Mesenchymal stem cell (in vitro differentiated cells and primary cell): ENCODE measurements around the gene SNAP47.

Source experiments
- DNase-seq: peaks from one replicate; pipeline ENCODE4 v3.0.0-alpha.2; 2013
- H2AFZ ChIP-seq: one replicate; pipeline ENCODE4 v1.6.1; 2013; ENCODE audit warnings: low read depth, mild to moderate bottlenecking, control low read depth, inconsistent platforms, low read length, moderate library complexity
- H2AK5ac ChIP-seq: 2 replicates; pipeline ENCODE4 v1.6.1; 2013; ENCODE audit warnings: low read length, moderate library complexity, mild to moderate bottlenecking, inconsistent platforms; ENCODE audit not compliant: severe bottlenecking
- H2BK120ac ChIP-seq: one replicate; pipeline ENCODE4 v1.6.1; 2013; ENCODE audit warnings: low read depth, mild to moderate bottlenecking, inconsistent platforms, low read length, moderate library complexity
- H2BK12ac ChIP-seq, 2 experiments: one replicate each; pipeline ENCODE4 v1.6.1; 2013; ENCODE audit warnings: inconsistent platforms in 2 of 2, low read length in 2 of 2, mild to moderate bottlenecking in 2 of 2, moderate library complexity in 2 of 2, control low read depth in 1 of 2
- H2BK15ac ChIP-seq: one replicate; pipeline ENCODE4 v1.6.1; 2013; ENCODE audit warnings: mild to moderate bottlenecking, low read depth, inconsistent platforms; ENCODE audit not compliant: poor library complexity, severe bottlenecking
- H2BK5ac ChIP-seq: 2 replicates; pipeline ENCODE4 v1.6.1; 2013; ENCODE audit warnings: low read depth, mild to moderate bottlenecking, low read length, control low read depth, inconsistent platforms; ENCODE audit not compliant: poor library complexity, severe bottlenecking
- H3K14ac ChIP-seq, 2 experiments: one replicate each; pipeline ENCODE4 v1.6.1; 2013; ENCODE audit warnings: inconsistent platforms in 2 of 2, low read length in 2 of 2, control low read depth in 1 of 2, mild to moderate bottlenecking in 1 of 2, moderate library complexity in 1 of 2
- H3K18ac ChIP-seq, 2 experiments: one replicate each; pipeline ENCODE4 v1.6.1; 2013; ENCODE audit warnings: inconsistent platforms in 2 of 2, low read length in 2 of 2, control low read depth in 1 of 2, low read depth in 1 of 2, mild to moderate bottlenecking in 1 of 2
- H3K23ac ChIP-seq, 2 experiments: one replicate each; pipeline ENCODE4 v1.6.1; 2013; ENCODE audit warnings: inconsistent platforms in 2 of 2, low read length in 2 of 2, mild to moderate bottlenecking in 2 of 2, moderate library complexity in 2 of 2, control low read depth in 1 of 2
- H3K27ac ChIP-seq: 2 replicates; pipeline ENCODE4 v1.5.1; 2013; ENCODE audit warnings: mild to moderate bottlenecking, moderate library complexity, low read length, control low read depth, inconsistent platforms; ENCODE audit not compliant: poor library complexity, severe bottlenecking
- H3K27me3 ChIP-seq, 2 experiments: 2 replicates each; pipeline versions ENCODE4 v1.6.1 to v1.7.0; 2013; ENCODE audit warnings: low read length in 2 of 2, mild to moderate bottlenecking in 2 of 2, moderate library complexity in 2 of 2, control low read depth in 1 of 2, inconsistent platforms in 1 of 2; ENCODE audit not compliant: control insufficient read depth in 1 of 2, insufficient read depth in 1 of 2
- H3K36me3 ChIP-seq, 2 experiments: 2 replicates each; pipeline versions ENCODE4 v1.6.1 to v1.7.0; 2013; ENCODE audit warnings: low read length in 2 of 2, control low read depth in 1 of 2, inconsistent platforms in 1 of 2, low read depth in 1 of 2, mild to moderate bottlenecking in 1 of 2; ENCODE audit not compliant: insufficient read depth in 2 of 2, control insufficient read depth in 1 of 2
- H3K4ac ChIP-seq, 2 experiments: one replicate each; pipeline ENCODE4 v1.6.1; 2013; ENCODE audit warnings: inconsistent platforms in 2 of 2, low read length in 2 of 2, mild to moderate bottlenecking in 2 of 2, moderate library complexity in 2 of 2, control low read depth in 1 of 2, low read depth in 1 of 2
- H3K4me1 ChIP-seq: 2 replicates; pipeline ENCODE4 v1.6.1; 2013; ENCODE audit warnings: low read depth, low read length, control low read depth; ENCODE audit not compliant: control insufficient read depth, insufficient read depth
- H3K4me2 ChIP-seq: 2 replicates; pipeline ENCODE4 v1.6.1; 2013; ENCODE audit warnings: low read length, mild to moderate bottlenecking, inconsistent platforms; ENCODE audit not compliant: poor library complexity, severe bottlenecking
- H3K4me3 ChIP-seq, 2 experiments: 2 replicates each; pipeline versions ENCODE4 v1.5.1 to v1.7.0; 2013; ENCODE audit warnings: low read length in 2 of 2, mild to moderate bottlenecking in 2 of 2, control low read depth in 1 of 2, low read depth in 1 of 2; ENCODE audit not compliant: insufficient read depth in 1 of 2
- H3K79me1 ChIP-seq: replicated peaks from 2 replicates; pipeline ENCODE4 v1.6.1; 2013; ENCODE audit warnings: mild to moderate bottlenecking, control low read depth, low read length, inconsistent platforms; ENCODE audit not compliant: poor library complexity, severe bottlenecking
- H3K9ac ChIP-seq: 2 replicates; pipeline ENCODE4 v1.7.0; 2013; ENCODE audit warnings: mild to moderate bottlenecking, low read length, moderate library complexity
- H3K9me3 ChIP-seq: 2 replicates; pipeline ENCODE4 v1.7.0; 2013; ENCODE audit warnings: mild to moderate bottlenecking, low read length; ENCODE audit not compliant: control insufficient read depth
- H4K8ac ChIP-seq: one replicate; pipeline ENCODE4 v1.6.1; 2013; ENCODE audit warnings: inconsistent platforms, mild to moderate bottlenecking, low read length, moderate library complexity
- H4K91ac ChIP-seq: one replicate; pipeline ENCODE4 v1.6.1; 2013; ENCODE audit warnings: mild to moderate bottlenecking, low read length, inconsistent platforms
- WGBS: methylation state at CpG from one replicate; pipeline ENCODE4 v1.1.7; 2013; ENCODE audit warnings: mixed read lengths; 5-methylcytosine and 5-hydroxymethylcytosine counted together

Gene SNAP47

GRCh38 chr1:227747382-227747781 is 12.1 kb downstream of the SNAP47 start:
- H2BK15ac ChIP-seq = no peak overlapping the region
- H2AFZ ChIP-seq = no peak overlapping the region
- peaks cover 67% of the 10 kb centered on the region for H3K79me1 ChIP-seq
- H3K27me3 ChIP-seq = no peaks in the 10 kb centered on the region
- no peak overlapping the region for H4K91ac ChIP-seq
- H2BK5ac ChIP-seq = no peak overlapping the region
- H3K14ac ChIP-seq = no peak overlapping the region
- WGBS = 90% methylated on average over 8 of the region's 8 CpGs
- H3K9me3 ChIP-seq = no peaks in the 10 kb centered on the region
- DNase-seq = no peak
- H3K36me3 ChIP-seq = peaks cover 26 to 66% of the 10 kb centered on the region in 2 experiments
- no peak overlapping the region for H3K27ac ChIP-seq
- H3K23ac ChIP-seq = no peak overlapping the region
- no peak overlapping the region for H3K18ac ChIP-seq
- no peak overlapping the region for H3K4me3 ChIP-seq
- no peak overlapping the region for H4K8ac ChIP-seq
- no peak overlapping the region for H3K4me2 ChIP-seq
- H2BK120ac ChIP-seq = no peak overlapping the region
- peaks cover 4% of the 10 kb centered on the region for H3K4me1 ChIP-seq
- no peak overlapping the region for H2AK5ac ChIP-seq
- no peak overlapping the region for H2BK12ac ChIP-seq
- H3K4ac ChIP-seq = no peak overlapping the region
- no peak overlapping the region for H3K9ac ChIP-seq

GRCh38 chr1:227747948-227748495 is 12.8 kb downstream of the SNAP47 start:
- Histone ChIP-seq H2AK5ac (no peak overlapping the region), H3K27ac (no peak overlapping the region), H4K91ac (no peak overlapping the region), H3K4me1 (peaks cover 3% of the 10 kb centered on the region), H3K36me3 (peaks cover 26 to 60% of the 10 kb centered on the region in 2 experiments), H2BK120ac (no peak overlapping the region), H3K4me3 (no peak overlapping the region), H2BK12ac (no peak overlapping the region), H2BK5ac (no peak overlapping the region), H2AFZ (no peak overlapping the region), H3K14ac (no peak overlapping the region), H3K23ac (no peak overlapping the region), H3K4ac (no peak overlapping the region), H3K9ac (no peak overlapping the region), H3K18ac (no peak overlapping the region), H3K79me1 (peaks cover 65% of the 10 kb centered on the region), H3K9me3 (no peaks in the 10 kb centered on the region), H3K27me3 (no peaks in the 10 kb centered on the region), H2BK15ac (no peak overlapping the region), H4K8ac (no peak overlapping the region), H3K4me2 (no peak overlapping the region)
- WGBS = 96% methylated on average over 18 of the region's 18 CpGs
- no peak for DNase-seq

GRCh38 chr1:227748496-227749182 is 13.4 kb downstream of the SNAP47 start:
- Histone ChIP-seq H4K91ac (no peak overlapping the region), H2BK12ac (no peak overlapping the region), H2BK120ac (no peak overlapping the region), H3K4me2 (no peak overlapping the region), H3K9me3 (no peaks in the 10 kb centered on the region), H3K27me3 (no peaks in the 10 kb centered on the region), H4K8ac (no peak overlapping the region), H2AK5ac (no peak overlapping the region), H2BK5ac (no peak overlapping the region), H3K4me3 (no peak overlapping the region), H3K79me1 (peaks cover 65% of the 10 kb centered on the region), H3K18ac (no peak overlapping the region), H3K27ac (no peak overlapping the region), H3K14ac (no peak overlapping the region), H3K9ac (no peak overlapping the region), H3K36me3 (peaks cover 26 to 57% of the 10 kb centered on the region in 2 experiments), H2AFZ (no peak overlapping the region), H3K4ac (no peak overlapping the region), H3K23ac (no peak overlapping the region), H3K4me1 (peaks cover 2% of the 10 kb centered on the region), H2BK15ac (no peak overlapping the region)
- DNase-seq = no peak
- WGBS = 93% methylated on average over 6 of the region's 7 CpGs

GRCh38 chr1:227749225-227749624 is 14.0 kb downstream of the SNAP47 start:
- H3K27me3 ChIP-seq = no peaks in the 10 kb centered on the region
- H4K8ac ChIP-seq = no peak overlapping the region
- H3K9me3 ChIP-seq = no peaks in the 10 kb centered on the region
- H2BK120ac ChIP-seq = no peak overlapping the region
- WGBS = over 99% methylated on average over 7 of the region's 7 CpGs
- H3K4ac ChIP-seq = no peak overlapping the region
- H2BK12ac ChIP-seq = no peak overlapping the region
- H3K27ac ChIP-seq = no peak overlapping the region
- no peak overlapping the region for H3K4me3 ChIP-seq
- H2BK5ac ChIP-seq = no peak overlapping the region
- H3K9ac ChIP-seq = no peak overlapping the region
- peaks cover 26 to 57% of the 10 kb centered on the region in 2 experiments for H3K36me3 ChIP-seq
- no peak overlapping the region for H3K18ac ChIP-seq
- peaks cover 2% of the 10 kb centered on the region for H3K4me1 ChIP-seq
- H2BK15ac ChIP-seq = no peak overlapping the region
- H3K23ac ChIP-seq = no peak overlapping the region
- no peak overlapping the region for H3K4me2 ChIP-seq
- H3K14ac ChIP-seq = no peak overlapping the region
- H2AK5ac ChIP-seq = no peak overlapping the region
- no peak overlapping the region for H4K91ac ChIP-seq
- H2AFZ ChIP-seq = no peak overlapping the region
- H3K79me1 ChIP-seq = peaks cover 70% of the 10 kb centered on the region
- DNase-seq = no peak
